ENCODE measurements around the gene TMEM61. TPM values are rescaled to one million over a fixed set of nuclear protein-coding genes. Genes with fewer than 3 reads are reported as not detected.
"Not testable (repeated sequence)": the region's sequence is repeated elsewhere in the genome, so short reads cannot be mapped to it uniquely, and the experiment has no call there.

Gene TMEM61
- total RNA-seq, 1 donor from 2014 or later = not detected

- H3K9me3 Mint-ChIP-seq (ENCODE audit: unreplicated experiment) = peaks cover 7% of the 10 kb centered on the region
- H3K36me3 ChIP-seq (ENCODE audit: insufficient read depth, low read length) = no peaks in the 10 kb centered on the region
- H4K20me1 ChIP-seq (ENCODE audit: insufficient read depth, low read length) = no peaks in the 10 kb centered on the region
- H3K4me1 ChIP-seq (ENCODE audit: insufficient read depth, low read length) = peaks cover 23% of the 10 kb centered on the region
- H3K4me3 Mint-ChIP-seq (ENCODE audit: unreplicated experiment) = no peak overlapping the region
- peak overlapping the region; percentile 63 for H3K4me2 ChIP-seq (ENCODE audit: low read length)
- no peak overlapping the region for H3K4me3 ChIP-seq (ENCODE audit: insufficient read depth, low read depth, low read length)
- H3K9me3 ChIP-seq (ENCODE audit: insufficient read depth, low read depth, low read length) = no peaks in the 10 kb centered on the region
- H3K27ac ChIP-seq (ENCODE audit: low read depth, low read length) = peak overlapping the region; percentile 67
- H3K4me1 Mint-ChIP-seq (ENCODE audit: low read depth, unreplicated experiment) = peaks cover 21% of the 10 kb centered on the region
- TF ChIP-seq CTCF (IDR thresholded peaks at IDR 0.05; ENCODE audit: insufficient read depth, low read depth, low read length) (no peak), EZH2 (IDR thresholded peaks at IDR 0.05; ENCODE audit: insufficient read depth, low read length) (no peak)
- no peaks in the 10 kb centered on the region for H3K36me3 Mint-ChIP-seq (ENCODE audit: low read depth, unreplicated experiment)
- H3K27me3 ChIP-seq (ENCODE audit: insufficient read depth, low read length) = no peaks in the 10 kb centered on the region
- no peaks in the 10 kb centered on the region for H3K79me2 ChIP-seq (ENCODE audit: insufficient read depth, low read length)
- DNase-seq (ENCODE audit: low read depth) (peak; percentile 95), FAIRE-seq (peak; percentile 87)
- H2AFZ ChIP-seq (ENCODE audit: low read depth, low read length) = no peak overlapping the region
- peak overlapping the region; percentile 94 for H3K27ac Mint-ChIP-seq (ENCODE audit: unreplicated experiment)
- no peaks in the 10 kb centered on the region for H3K27me3 Mint-ChIP-seq (ENCODE audit: low read depth, unreplicated experiment)
- H3K9ac ChIP-seq (ENCODE audit: low read length) = peak overlapping the region; percentile 55
These were observed 45.6 kb upstream of the TMEM61 start for GRCh38 chr1:54934869-54935268.

GRCh38 chr1:54936791-54937190 lies 43.6 kb upstream of the TMEM61 start:
- Histone ChIP-seq H3K36me3 (ENCODE audit: insufficient read depth, low read length) (no peaks in the 10 kb centered on the region), H3K9ac (ENCODE audit: low read length) (no peak overlapping the region), H3K9me3 (ENCODE audit: insufficient read depth, low read depth, low read length) (no peaks in the 10 kb centered on the region), H4K20me1 (ENCODE audit: insufficient read depth, low read length) (no peaks in the 10 kb centered on the region), H3K4me2 (ENCODE audit: low read length) (peak overlapping the region; percentile 14), H3K79me2 (ENCODE audit: insufficient read depth, low read length) (no peaks in the 10 kb centered on the region), H3K27ac (ENCODE audit: low read depth, low read length) (no peak overlapping the region), H2AFZ (ENCODE audit: low read depth, low read length) (no peak overlapping the region), H3K4me3 (ENCODE audit: insufficient read depth, low read depth, low read length) (no peak overlapping the region), H3K27me3 (ENCODE audit: insufficient read depth, low read length) (no peaks in the 10 kb centered on the region), H3K4me1 (ENCODE audit: insufficient read depth, low read length) (peaks cover 23% of the 10 kb centered on the region)
- no peak for FAIRE-seq
- no peak for DNase-seq (ENCODE audit: low read depth)
- Mint-ChIP-seq H3K9me3 (ENCODE audit: unreplicated experiment) (peaks cover 5% of the 10 kb centered on the region), H3K27ac (ENCODE audit: unreplicated experiment) (peak overlapping the region; percentile 37), H3K27me3 (ENCODE audit: low read depth, unreplicated experiment) (no peaks in the 10 kb centered on the region), H3K36me3 (ENCODE audit: low read depth, unreplicated experiment) (no peaks in the 10 kb centered on the region), H3K4me1 (ENCODE audit: low read depth, unreplicated experiment) (peaks cover 25% of the 10 kb centered on the region), H3K4me3 (ENCODE audit: unreplicated experiment) (no peak overlapping the region)
- no peak for TF ChIP-seq EZH2 (IDR thresholded peaks at IDR 0.05; ENCODE audit: insufficient read depth, low read length)
- TF ChIP-seq CTCF (IDR thresholded peaks at IDR 0.05; ENCODE audit: insufficient read depth, low read depth, low read length) = no peak

DNA sequence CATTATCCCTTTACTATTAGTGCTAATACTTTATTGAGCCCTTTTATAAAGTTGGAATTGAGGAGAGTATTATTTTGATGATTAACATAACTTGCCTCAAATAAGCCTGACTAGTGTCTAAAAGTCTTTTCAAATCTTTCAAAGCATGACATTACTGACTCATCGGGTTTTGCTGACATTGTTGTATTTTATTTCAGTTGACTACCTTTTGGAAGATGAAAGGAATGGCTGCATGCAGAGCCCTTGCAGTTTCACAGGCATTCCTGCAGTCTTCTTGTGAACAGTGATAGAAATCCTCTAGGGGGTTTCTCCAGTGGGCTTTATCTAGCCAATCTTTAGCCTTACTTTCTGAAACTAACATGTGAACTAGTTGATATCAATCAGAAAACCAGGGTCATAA lies 43.0 kb upstream of the TMEM61 start:
- H3K36me3 ChIP-seq (ENCODE audit: insufficient read depth, low read length) = no peaks in the 10 kb centered on the region
- no peak overlapping the region for H2AFZ ChIP-seq (ENCODE audit: low read depth, low read length)
- Mint-ChIP-seq H3K27ac (ENCODE audit: unreplicated experiment) (no peak overlapping the region), H3K4me1 (ENCODE audit: low read depth, unreplicated experiment) (peaks cover 25% of the 10 kb centered on the region), H3K4me3 (ENCODE audit: unreplicated experiment) (no peak overlapping the region), H3K36me3 (ENCODE audit: low read depth, unreplicated experiment) (no peaks in the 10 kb centered on the region), H3K9me3 (ENCODE audit: unreplicated experiment) (peaks cover 5% of the 10 kb centered on the region), H3K27me3 (ENCODE audit: low read depth, unreplicated experiment) (peaks cover under 1% of the 10 kb centered on the region)
- peak; percentile 31 for DNase-seq (ENCODE audit: low read depth)
- TF ChIP-seq CTCF (IDR thresholded peaks at IDR 0.05; ENCODE audit: insufficient read depth, low read depth, low read length) = no peak
- no peak for TF ChIP-seq EZH2 (IDR thresholded peaks at IDR 0.05; ENCODE audit: insufficient read depth, low read length)
- H3K9ac ChIP-seq (ENCODE audit: low read length) = no peak overlapping the region
- H3K79me2 ChIP-seq (ENCODE audit: insufficient read depth, low read length) = no peaks in the 10 kb centered on the region
- FAIRE-seq = peak; percentile 77
- H3K4me2 ChIP-seq (ENCODE audit: low read length) = peak overlapping the region; percentile 14
- no peaks in the 10 kb centered on the region for H3K27me3 ChIP-seq (ENCODE audit: insufficient read depth, low read length)
- H3K27ac ChIP-seq (ENCODE audit: low read depth, low read length) = no peak overlapping the region
- no peak overlapping the region for H3K4me3 ChIP-seq (ENCODE audit: insufficient read depth, low read depth, low read length)
- no peaks in the 10 kb centered on the region for H4K20me1 ChIP-seq (ENCODE audit: insufficient read depth, low read length)
- no peaks in the 10 kb centered on the region for H3K9me3 ChIP-seq (ENCODE audit: insufficient read depth, low read depth, low read length)
- H3K4me1 ChIP-seq (ENCODE audit: insufficient read depth, low read length) = peaks cover 23% of the 10 kb centered on the region

- not testable (repeated sequence) for H3K9me3 Mint-ChIP-seq (ENCODE audit: unreplicated experiment); H3K4me3 Mint-ChIP-seq (ENCODE audit: unreplicated experiment); H3K27ac Mint-ChIP-seq (ENCODE audit: unreplicated experiment); H3K79me2 ChIP-seq (ENCODE audit: insufficient read depth, low read length); H3K4me2 ChIP-seq (ENCODE audit: low read length); DNase-seq (ENCODE audit: low read depth); H4K20me1 ChIP-seq (ENCODE audit: insufficient read depth, low read length); FAIRE-seq; H3K9me3 ChIP-seq (ENCODE audit: insufficient read depth, low read depth, low read length); H3K4me3 ChIP-seq (ENCODE audit: insufficient read depth, low read depth, low read length); H3K27me3 Mint-ChIP-seq (ENCODE audit: low read depth, unreplicated experiment); H3K36me3 Mint-ChIP-seq (ENCODE audit: low read depth, unreplicated experiment); H3K36me3 ChIP-seq (ENCODE audit: insufficient read depth, low read length); H2AFZ ChIP-seq (ENCODE audit: low read depth, low read length); H3K27me3 ChIP-seq (ENCODE audit: insufficient read depth, low read length); H3K27ac ChIP-seq (ENCODE audit: low read depth, low read length); H3K9ac ChIP-seq (ENCODE audit: low read length)
- H3K4me1 ChIP-seq (ENCODE audit: insufficient read depth, low read length) = peaks cover 23% of the 10 kb centered on the region
- peaks cover 25% of the 10 kb centered on the region for H3K4me1 Mint-ChIP-seq (ENCODE audit: low read depth, unreplicated experiment)
These were observed 41.5 kb upstream of the TMEM61 start for GRCh38 chr1:54938955-54939354.
